Vagina (tissue), 2 donors: Measurements from ENCODE around the gene COMMD2. TPM values are rescaled to one million over a fixed set of nuclear protein-coding genes. Genes with fewer than 3 reads are reported as not detected.

Experiments used
- DNase-seq, 2 donors: peaks; one replicate each; pipeline ENCODE4 v3.0.0-alpha.2; 2017; ENCODE audit errors: extremely low spot score in 2 of 2
- H3K27ac ChIP-seq: fragments of 200-600 bp; sonication (generic); one replicate; pipeline ENCODE4 v1.5.1; 2019
- H3K27me3 ChIP-seq: fragments of 200-600 bp; sonication (generic); one replicate; pipeline ENCODE4 v1.5.1; 2019
- H3K36me3 ChIP-seq, 2 donors: fragments of 200-600 bp; sonication (generic); one replicate each; pipeline ENCODE4 v1.5.1; 2017 to 2019
- H3K4me1 ChIP-seq: fragments of 200-600 bp; sonication (generic); one replicate; pipeline ENCODE4 v1.5.1; 2019
- H3K4me3 ChIP-seq, 2 donors: fragments of 200-600 bp; sonication (generic); 1 replicate in 1 of 2; 2 replicates in 1 of 2; pipeline ENCODE4 v1.5.1; 2016 to 2019
- H3K9me3 ChIP-seq: fragments of 200-600 bp; sonication (generic); one replicate; pipeline ENCODE4 v1.5.1; 2019
- POLR2A ChIP-seq, 2 donors: fragments of 450-650 bp; IDR thresholded peaks; one replicate each; pipeline ENCODE4 v1.6.1; 2017; ENCODE audit warnings: antibody characterized with exemption in 2 of 2, mild to moderate bottlenecking in 2 of 2, moderate library complexity in 2 of 2
- POLR2AphosphoS5 ChIP-seq, 2 donors: sonication (generic); formaldehyde crosslinking; IDR thresholded peaks; one replicate each; pipeline ENCODE4 v1.9.0; 2017; ENCODE audit warnings: antibody characterized with exemption in 2 of 2, mild to moderate bottlenecking in 2 of 2, low read depth in 1 of 2; ENCODE audit not compliant: insufficient read depth in 1 of 2
- intact Hi-C: fragments of 100-400 bp; cut with DNase I; formaldehyde crosslinking; loops from one replicate; pipeline ENCODE4 v1.15.1; 2023
- total RNA-seq: library from RNA; depleted of rRNA; stranded (reverse); fragments of >200 nt; gene quantifications from one replicate; pipeline ENCODE4 v1.2.3, GENCODE V29; 2016
- TF ChIP-seq, protein P1 (sequence below), 3 experiments: fragments of 450-650 bp in 2 of 3; fragments of 200-600 bp in 1 of 3; sonication (generic) in 1 of 3; IDR thresholded peaks; one replicate each; pipeline ENCODE4 v1.5.1; 2017 to 2019; ENCODE audit warnings: antibody characterized with exemption in 3 of 3, mild to moderate bottlenecking in 2 of 3, moderate library complexity in 2 of 3

Gene COMMD2
- total RNA-seq, 1 donor from 2014 or later: 18.9 TPM

GRCh38 chr3:149713730-149714654 is 38.3 kb downstream of the COMMD2 start:
- H3K36me3 ChIP-seq: no peaks in the 10 kb centered on the region
- H3K27me3 ChIP-seq: no peaks in the 10 kb centered on the region
- no peak for TF ChIP-seq POLR2A (IDR thresholded peaks at IDR 0.05)
- no peak for TF ChIP-seq POLR2AphosphoS5 (IDR thresholded peaks at IDR 0.05; ENCODE audit: insufficient read depth in 1 of 2, low read depth in 1 of 2)
- TF ChIP-seq, protein P1, sequence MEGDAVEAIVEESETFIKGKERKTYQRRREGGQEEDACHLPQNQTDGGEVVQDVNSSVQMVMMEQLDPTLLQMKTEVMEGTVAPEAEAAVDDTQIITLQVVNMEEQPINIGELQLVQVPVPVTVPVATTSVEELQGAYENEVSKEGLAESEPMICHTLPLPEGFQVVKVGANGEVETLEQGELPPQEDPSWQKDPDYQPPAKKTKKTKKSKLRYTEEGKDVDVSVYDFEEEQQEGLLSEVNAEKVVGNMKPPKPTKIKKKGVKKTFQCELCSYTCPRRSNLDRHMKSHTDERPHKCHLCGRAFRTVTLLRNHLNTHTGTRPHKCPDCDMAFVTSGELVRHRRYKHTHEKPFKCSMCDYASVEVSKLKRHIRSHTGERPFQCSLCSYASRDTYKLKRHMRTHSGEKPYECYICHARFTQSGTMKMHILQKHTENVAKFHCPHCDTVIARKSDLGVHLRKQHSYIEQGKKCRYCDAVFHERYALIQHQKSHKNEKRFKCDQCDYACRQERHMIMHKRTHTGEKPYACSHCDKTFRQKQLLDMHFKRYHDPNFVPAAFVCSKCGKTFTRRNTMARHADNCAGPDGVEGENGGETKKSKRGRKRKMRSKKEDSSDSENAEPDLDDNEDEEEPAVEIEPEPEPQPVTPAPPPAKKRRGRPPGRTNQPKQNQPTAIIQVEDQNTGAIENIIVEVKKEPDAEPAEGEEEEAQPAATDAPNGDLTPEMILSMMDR (IDR thresholded peaks at IDR 0.05): no peak
- H3K9me3 ChIP-seq: no peaks in the 10 kb centered on the region
- intact Hi-C loops: no loop called here
- H3K4me1 ChIP-seq: no peaks in the 10 kb centered on the region
- H3K27ac ChIP-seq: no peak overlapping the region
- H3K4me3 ChIP-seq: no peak overlapping the region
- no peak for DNase-seq

DNA sequence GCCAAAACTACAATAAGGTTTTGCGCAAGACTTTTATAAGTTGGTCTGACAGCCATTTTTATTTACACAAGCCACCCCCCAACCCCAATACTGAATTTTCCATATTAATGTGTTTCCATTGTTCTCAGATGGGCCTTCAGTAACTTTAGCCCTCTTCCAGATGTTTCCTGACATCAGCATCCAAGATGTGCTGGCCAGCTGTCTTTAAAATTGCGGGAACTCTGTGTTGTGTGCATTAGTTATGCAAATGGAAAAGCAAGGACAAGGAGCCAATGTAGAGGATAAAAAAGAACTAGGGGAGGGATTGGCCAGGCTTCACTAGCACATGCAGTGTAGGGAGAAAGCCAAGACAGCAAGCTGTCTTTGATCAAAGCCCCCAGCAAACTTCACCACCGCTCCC is 45.4 kb downstream of the COMMD2 start:
- Histone ChIP-seq H3K4me3 (no peak overlapping the region), H3K36me3 (no peaks in the 10 kb centered on the region), H3K27me3 (no peaks in the 10 kb centered on the region), H3K9me3 (no peaks in the 10 kb centered on the region), H3K27ac (peak overlapping the region; percentile 42), H3K4me1 (peaks cover 22% of the 10 kb centered on the region)
- TF ChIP-seq POLR2A (IDR thresholded peaks at IDR 0.05): no peak
- intact Hi-C loops: no loop called here
- no peak for DNase-seq

DNA sequence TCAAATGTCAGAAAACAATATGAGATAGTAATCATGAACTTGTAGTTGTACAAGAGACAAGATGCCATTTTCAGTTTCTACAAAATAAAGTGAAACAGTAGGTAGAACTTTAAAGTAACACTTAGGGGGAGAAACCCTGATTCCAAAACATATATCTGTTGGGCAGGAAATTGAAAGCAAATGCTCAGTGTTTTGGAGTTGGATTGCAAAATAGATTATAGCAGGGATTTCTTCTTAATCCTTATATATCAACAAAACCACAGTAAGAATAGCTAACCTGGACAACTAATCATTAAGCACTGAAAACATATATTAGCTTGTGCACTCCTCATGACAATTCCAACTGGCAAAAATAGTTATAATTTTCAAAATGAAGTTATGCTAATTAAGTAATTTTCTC is 46.9 kb downstream of the COMMD2 start:
- no peak for DNase-seq
- Histone ChIP-seq H3K4me1 (peaks cover 22% of the 10 kb centered on the region), H3K4me3 (no peak overlapping the region), H3K27me3 (no peaks in the 10 kb centered on the region), H3K9me3 (no peaks in the 10 kb centered on the region), H3K36me3 (no peaks in the 10 kb centered on the region), H3K27ac (no peak overlapping the region)
- intact Hi-C loops: no loop called here
- TF ChIP-seq, protein P1 (IDR thresholded peaks at IDR 0.05): no peak
- TF ChIP-seq POLR2A (IDR thresholded peaks at IDR 0.05) (no peak), POLR2AphosphoS5 (IDR thresholded peaks at IDR 0.05; ENCODE audit: insufficient read depth in 1 of 2, low read depth in 1 of 2) (no peak)

GRCh38 chr3:149703466-149703865 is 48.8 kb downstream of the COMMD2 start:
- intact Hi-C loops: no loop called here
- no peaks in the 10 kb centered on the region for H3K36me3 ChIP-seq
- H3K4me3 ChIP-seq: no peak overlapping the region
- H3K27ac ChIP-seq: peak overlapping the region; percentile 62
- no peaks in the 10 kb centered on the region for H3K9me3 ChIP-seq
- DNase-seq: no peak
- peaks cover 22% of the 10 kb centered on the region for H3K4me1 ChIP-seq
- H3K27me3 ChIP-seq: no peaks in the 10 kb centered on the region
- TF ChIP-seq POLR2AphosphoS5 (IDR thresholded peaks at IDR 0.05; ENCODE audit: insufficient read depth in 1 of 2, low read depth in 1 of 2): peak in 1 of 2 donors; percentile 30
- no peak for TF ChIP-seq POLR2A (IDR thresholded peaks at IDR 0.05)
- TF ChIP-seq, protein P1 (IDR thresholded peaks at IDR 0.05): no peak

DNA sequence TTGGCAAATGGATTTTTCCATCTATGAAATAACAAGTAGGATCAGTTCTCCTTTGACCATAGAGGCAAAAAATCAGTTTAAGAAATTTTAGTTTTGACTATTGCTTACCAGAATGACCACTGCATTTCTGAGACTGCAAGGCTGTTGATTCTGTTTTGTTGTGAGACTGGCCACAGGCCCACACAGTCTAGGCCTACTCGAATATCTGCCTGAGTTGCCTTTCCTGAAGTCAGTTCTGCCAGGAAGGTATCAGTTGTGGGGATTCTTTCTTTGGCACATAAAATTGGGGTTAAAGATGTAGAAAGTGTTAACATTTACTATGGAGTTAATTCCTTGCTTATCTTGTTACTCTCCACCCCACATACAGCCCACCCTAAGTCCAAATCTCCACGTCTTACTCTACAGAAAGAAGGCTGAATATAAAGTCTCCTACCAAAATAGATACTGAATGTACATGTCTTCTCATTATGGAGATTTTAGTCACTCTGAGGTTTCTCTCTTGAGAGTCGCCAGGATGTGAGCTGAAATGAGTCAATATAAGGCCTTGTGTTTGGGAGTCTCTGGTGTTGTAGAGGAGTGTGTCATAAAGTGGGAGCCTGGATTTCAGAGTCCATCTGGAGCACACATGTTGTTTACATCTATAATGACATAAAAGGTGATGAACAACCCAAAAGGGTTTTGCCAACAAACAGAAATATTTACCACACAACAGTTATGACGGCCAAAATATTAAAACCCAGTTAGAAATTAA is 49.4 kb downstream of the COMMD2 start:
- H3K27me3 ChIP-seq: no peaks in the 10 kb centered on the region
- H3K27ac ChIP-seq: peak overlapping the region; percentile 62
- no peaks in the 10 kb centered on the region for H3K9me3 ChIP-seq
- TF ChIP-seq, protein P1 (IDR thresholded peaks at IDR 0.05): no peak
- TF ChIP-seq POLR2A (IDR thresholded peaks at IDR 0.05): no peak
- H3K4me3 ChIP-seq: no peak overlapping the region
- no peaks in the 10 kb centered on the region for H3K36me3 ChIP-seq
- H3K4me1 ChIP-seq: peaks cover 22% of the 10 kb centered on the region
- DNase-seq: no peak
- intact Hi-C loops: no loop called here
